Measurements from ENCODE around the gene NRXN3. TPM values are rescaled to one million over a fixed set of nuclear protein-coding genes. Genes with fewer than 3 reads are reported as not detected.

NRXN3 gene
- total and polyA plus RNA-seq, 8 donors, result 0.53 to 2.5 (median 1.5) TPM

GRCh38 chr14:78342879-78343278 is 172.7 kb downstream of the NRXN3 start:
- no peak for ATAC-seq
- H3K4me1 ChIP-seq, result no peaks in the 10 kb centered on the region
- WGBS, 2 donors, result 57 to 63% methylated on average over 1 of the region's 1 CpG
- no peaks in the 10 kb centered on the region for H3K9me3 ChIP-seq
- H3K36me3 ChIP-seq, result no peaks in the 10 kb centered on the region
- TF ChIP-seq CTCF (IDR thresholded peaks at IDR 0.05), result no peak
- no peak overlapping the region for H3K27ac ChIP-seq
- no peak for DNase-seq
- intact Hi-C loops (cut with DNase I), result no loop called here
- H3K4me3 ChIP-seq, result no peak overlapping the region
- H3K27me3 ChIP-seq, result no peaks in the 10 kb centered on the region
- no peak for FAIRE-seq

GRCh38 chr14:78344290-78344689 is 174.1 kb downstream of the NRXN3 start:
- intact Hi-C loops (cut with DNase I), result no loop called here
- H3K9me3 ChIP-seq, result no peaks in the 10 kb centered on the region
- no peak for FAIRE-seq
- H3K4me1 ChIP-seq, result no peaks in the 10 kb centered on the region
- no peaks in the 10 kb centered on the region for H3K36me3 ChIP-seq
- no peaks in the 10 kb centered on the region for H3K27me3 ChIP-seq
- DNase-seq, result no peak
- TF ChIP-seq CTCF (IDR thresholded peaks at IDR 0.05), result no peak
- H3K4me3 ChIP-seq, result no peak overlapping the region
- WGBS, 2 donors, result 63 to 64% methylated on average over 4 of the region's 4 CpGs
- no peak overlapping the region for H3K27ac ChIP-seq
- ATAC-seq, result no peak

- Histone ChIP-seq H3K4me1 (no peaks in the 10 kb centered on the region), H3K27me3 (no peaks in the 10 kb centered on the region), H3K4me3 (no peak overlapping the region), H3K36me3 (no peaks in the 10 kb centered on the region), H3K9me3 (no peaks in the 10 kb centered on the region), H3K27ac (no peak overlapping the region)
- no peak for FAIRE-seq
- no peak for TF ChIP-seq CTCF (IDR thresholded peaks at IDR 0.05)
- WGBS, 2 donors, result 33 to 43% methylated on average over 6 of the region's 6 CpGs
- intact Hi-C loops (cut with DNase I), result no loop called here
- ATAC-seq, result no peak
- DNase-seq, result no peak
Measured at GRCh38 chr14:78345131-78345744, 175.1 kb downstream of the NRXN3 start.

- no peak for ATAC-seq
- Histone ChIP-seq H3K9me3 (no peaks in the 10 kb centered on the region), H3K4me1 (no peaks in the 10 kb centered on the region), H3K27ac (no peak overlapping the region), H3K4me3 (no peak overlapping the region), H3K27me3 (no peaks in the 10 kb centered on the region), H3K36me3 (no peaks in the 10 kb centered on the region)
- no peak for TF ChIP-seq CTCF (IDR thresholded peaks at IDR 0.05)
- intact Hi-C loops (cut with DNase I), result no loop called here
- DNase-seq, result no peak
- no peak for FAIRE-seq
- WGBS, 2 donors, result 75 to 78% methylated on average over 5 of the region's 5 CpGs
Measured at GRCh38 chr14:78346747-78347146, 176.6 kb downstream of the NRXN3 start.

GRCh38 chr14:78355109-78355508 is 184.9 kb downstream of the NRXN3 start:
- no peak for ATAC-seq
- H3K27me3 ChIP-seq, result no peaks in the 10 kb centered on the region
- no peak for DNase-seq
- no peak for TF ChIP-seq CTCF (IDR thresholded peaks at IDR 0.05)
- H3K9me3 ChIP-seq, result no peaks in the 10 kb centered on the region
- intact Hi-C loops (cut with DNase I), result no loop called here
- H3K36me3 ChIP-seq, result no peaks in the 10 kb centered on the region
- H3K4me1 ChIP-seq, result no peaks in the 10 kb centered on the region
- H3K4me3 ChIP-seq, result no peak overlapping the region
- FAIRE-seq, result no peak
- WGBS, 2 donors, result 42 to 54% methylated on average over 3 of the region's 3 CpGs
- H3K27ac ChIP-seq, result no peak overlapping the region

Data from pancreas (tissue), 10 donors.